Skeletal muscle cell (primary cell): Measurements from ENCODE around the gene NECAB2.
A peak's percentile ranks its signal among the peaks of the same experiment; 100 is the strongest.

Source experiments
- DNase-seq: peaks from one replicate; pipeline ENCODE4 v3.0.0-alpha.2; 2010; ENCODE audit warnings: low read depth
- H3K4me3 ChIP-seq: 2 replicates; pipeline ENCODE4 v1.5.1; 2011; ENCODE audit warnings: low read depth, mild to moderate bottlenecking, control low read depth, low read length, moderate library complexity

NECAB2 gene

GRCh38 chr16:83967838-83968305, at the start of gene NECAB2:
TSS of gene NECAB2 (plus strand) at chr16:83968244. CDS start at chr16:83968649, 405 bp downstream.
- DNase-seq = no peak
- peak within 1 kb of the TSS; percentile 39 for H3K4me3 ChIP-seq

GRCh38 chr16:83920894-83921491, 47.1 kb upstream of the NECAB2 start:
- no peak overlapping the region for H3K4me3 ChIP-seq
- no peak for DNase-seq

- H3K4me3 ChIP-seq = no peak overlapping the region
- DNase-seq = no peak
Measured at GRCh38 chr16:83923581-83924365, 44.3 kb upstream of the NECAB2 start.

- no peak for DNase-seq
Measured at GRCh38 chr16:83924686-83925085, 43.4 kb upstream of the NECAB2 start.

GRCh38 chr16:83925095-83925905, 42.7 kb upstream of the NECAB2 start:
- H3K4me3 ChIP-seq = no peak overlapping the region
- DNase-seq = no peak

More at GRCh38 chr16:83924686-83925085, 43.4 kb upstream of the NECAB2 start:
- H3K4me3 ChIP-seq = no peak overlapping the region

GRCh38 chr16:83925957-83926725, 41.9 kb upstream of the NECAB2 start:
- no peak for DNase-seq
- no peak overlapping the region for H3K4me3 ChIP-seq

GRCh38 chr16:83926726-83927397, 41.2 kb upstream of the NECAB2 start:
- DNase-seq = no peak
- H3K4me3 ChIP-seq = no peak overlapping the region

- peak; percentile 82 for DNase-seq
- no peak overlapping the region for H3K4me3 ChIP-seq
Measured at GRCh38 chr16:83928341-83929055, 39.5 kb upstream of the NECAB2 start.

GRCh38 chr16:83929811-83930555, 38.1 kb upstream of the NECAB2 start:
- H3K4me3 ChIP-seq = no peak overlapping the region
- DNase-seq = no peak

- no peak overlapping the region for H3K4me3 ChIP-seq
- no peak for DNase-seq
Measured at GRCh38 chr16:83930730-83931500, 37.1 kb upstream of the NECAB2 start.

GRCh38 chr16:83931556-83931955, 36.5 kb upstream of the NECAB2 start:
- no peak for DNase-seq
- H3K4me3 ChIP-seq = no peak overlapping the region

GRCh38 chr16:83932304-83932703, 35.7 kb upstream of the NECAB2 start:
- H3K4me3 ChIP-seq = no peak overlapping the region
- DNase-seq = no peak

- no peak overlapping the region for H3K4me3 ChIP-seq
- DNase-seq = peak; percentile 78
Measured at GRCh38 chr16:83932955-83933673, 34.9 kb upstream of the NECAB2 start.

- DNase-seq = peak; percentile 90
- H3K4me3 ChIP-seq = no peak overlapping the region
Measured at GRCh38 chr16:83933885-83934683, 34.0 kb upstream of the NECAB2 start.

- H3K4me3 ChIP-seq = no peak overlapping the region
- DNase-seq = no peak
Measured at GRCh38 chr16:83934684-83934977, 33.4 kb upstream of the NECAB2 start.
